Right hindlimb (tissue), 1 donor: ENCODE measurements around the gene PCSK4.

Experiments used
- DNase-seq: peaks from one replicate; pipeline ENCODE4 v3.0.0-alpha.2; 2018

The PCSK4 gene

GRCh38 chr19:1469255-1470054, 20.7 kb downstream of the PCSK4 start:
- no peak for DNase-seq

GRCh38 chr19:1468821-1469254, 21.3 kb downstream of the PCSK4 start:
- DNase-seq = no peak

GRCh38 chr19:1468274-1468820, 21.8 kb downstream of the PCSK4 start:
- DNase-seq = no peak

- no peak for DNase-seq
Observed at GRCh38 chr19:1467490-1468273, 22.5 kb downstream of the PCSK4 start.

- DNase-seq = no peak
Observed at GRCh38 chr19:1467215-1467489, 23.0 kb downstream of the PCSK4 start.

GRCh38 chr19:1466461-1467214, 23.5 kb downstream of the PCSK4 start:
- no peak for DNase-seq

- DNase-seq = no peak
Observed at GRCh38 chr19:1466018-1466460, 24.1 kb downstream of the PCSK4 start.

- DNase-seq = no peak
Observed at GRCh38 chr19:1465191-1466016, 24.7 kb downstream of the PCSK4 start.

GRCh38 chr19:1461862-1462261, 28.3 kb downstream of the PCSK4 start:
- no peak for DNase-seq

- DNase-seq = no peak
Observed at GRCh38 chr19:1460033-1460995, 29.8 kb downstream of the PCSK4 start.

GRCh38 chr19:1459479-1459878, 30.7 kb downstream of the PCSK4 start:
- no peak for DNase-seq

GRCh38 chr19:1457892-1458291, 32.3 kb downstream of the PCSK4 start:
- DNase-seq = no peak

GRCh38 chr19:1457031-1457739, 33.0 kb downstream of the PCSK4 start:
- no peak for DNase-seq

- DNase-seq = no peak
Observed at GRCh38 chr19:1456121-1456900, 33.8 kb downstream of the PCSK4 start.

- no peak for DNase-seq
Observed at GRCh38 chr19:1455336-1456120, 34.6 kb downstream of the PCSK4 start.

- DNase-seq = no peak
Observed at GRCh38 chr19:1455002-1455335, 35.2 kb downstream of the PCSK4 start.

- no peak for DNase-seq
Observed at GRCh38 chr19:1453525-1454364, 36.4 kb downstream of the PCSK4 start.
